ENCODE results near the gene HTRA1. TPM values are rescaled to one million over a fixed set of nuclear protein-coding genes. Genes with fewer than 3 reads are reported as not detected.

The HTRA1 gene
- total RNA-seq, 1 experiment from 2014 or later = 32.8 TPM

DNA sequence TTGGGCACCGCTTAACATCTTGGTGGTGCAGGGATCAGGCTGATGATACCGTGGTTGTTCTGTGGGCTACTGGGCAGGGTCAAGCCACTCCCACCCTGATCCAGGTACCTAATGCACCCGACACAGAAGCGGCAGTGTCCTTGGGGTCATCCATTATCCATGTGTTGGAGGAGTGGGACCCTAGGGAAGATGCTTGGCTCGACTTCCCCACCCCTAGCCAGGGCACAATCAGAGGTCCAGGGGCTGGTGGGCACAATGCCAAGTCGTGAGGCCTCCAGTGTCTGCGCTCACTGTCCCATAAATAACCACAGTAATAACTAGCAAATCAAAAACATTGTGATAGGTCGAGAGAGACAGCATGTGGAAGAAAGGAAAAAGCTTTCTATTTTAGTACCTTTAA is 37.7 kb downstream of the HTRA1 start:
- TF ChIP-seq SIN3A (IDR thresholded peaks at IDR 0.05; ENCODE audit: borderline replicate concordance, insufficient read depth, low read depth, low read length) (no peak), CTCF (IDR thresholded peaks at IDR 0.05) (no peak), TCF7L2 (IDR thresholded peaks at IDR 0.05; ENCODE audit: low read depth, low read length) (no peak), REST (IDR thresholded peaks at IDR 0.05; ENCODE audit: insufficient read depth in 1 of 2, low read depth in 2 of 2, low read length in 1 of 2) (no peak), POLR2AphosphoS5 (IDR thresholded peaks at IDR 0.05; ENCODE audit: low read depth, low read length) (no peak)
- DNase-seq (ENCODE audit: low read depth, low spot score) (no peak), ATAC-seq (no peak)
- H3K27me3 ChIP-seq (ENCODE audit: control insufficient read depth, insufficient read depth, low read length) = no peaks in the 10 kb centered on the region; the same call in 1 of the 2 replicates
- CTCF ChIA-PET = no interaction called here
- H3K36me3 ChIP-seq (ENCODE audit: control insufficient read depth, insufficient read depth, low read length) = no peaks in the 10 kb centered on the region
- no peaks in the 10 kb centered on the region for H3K4me1 ChIP-seq (ENCODE audit: control insufficient read depth, insufficient read depth, low read length)
- no peak overlapping the region for H3K27ac ChIP-seq (ENCODE audit: low read length)
- intact Hi-C loops (cut with micrococcal nuclease; ENCODE audit: unreplicated experiment) (no loop called here), in situ Hi-C loops (cut with HindIII; ENCODE audit: low pct_unique_long_range_greater_than_20kb, low sequenced_read_pairs) (no loop called here)
- POLR2A ChIA-PET = interaction anchor here (0.6 kb wide), 1 partner anchor 18 kb away, joined by 9 read pairs; no protein-coding TSS in a partner anchor
- no TSS peak for BruUV-seq (replicated peaks)
- H3K9me3 ChIP-seq (ENCODE audit: control insufficient read depth, insufficient read depth, low read depth, low read length) = no peaks in the 10 kb centered on the region
- no peak overlapping the region for H3K4me3 ChIP-seq (ENCODE audit: low read depth in 2 of 2, low read length in 2 of 2)

DNA sequence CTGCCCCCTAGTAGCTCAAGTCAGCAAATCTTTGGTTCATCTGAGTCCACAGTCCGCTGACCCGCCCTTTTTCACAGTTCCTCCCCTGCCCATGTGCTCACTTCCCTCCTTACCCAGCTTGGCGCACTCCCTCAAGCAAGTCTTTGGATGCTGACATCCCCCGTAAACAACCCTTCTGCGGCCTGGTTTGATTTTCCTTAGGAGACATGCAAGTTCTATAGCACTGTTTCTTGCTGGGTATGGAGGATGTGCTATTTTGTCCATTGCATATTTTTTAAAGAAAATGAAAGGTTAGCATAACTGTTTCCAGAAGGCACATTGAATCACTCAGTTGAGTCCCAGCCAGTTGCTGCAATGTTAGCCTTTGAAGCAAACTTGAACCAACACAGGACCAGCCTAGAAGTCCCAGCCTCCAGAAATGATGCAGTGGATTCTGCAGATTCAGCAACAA is 38.2 kb downstream of the HTRA1 start:
- CTCF ChIA-PET = no interaction called here
- H3K27ac ChIP-seq (ENCODE audit: low read length) = no peak overlapping the region
- no peak for ATAC-seq

More for the DNA sequence above, 38.2 kb downstream of the HTRA1 start:
- in situ Hi-C loops (cut with HindIII; ENCODE audit: low pct_unique_long_range_greater_than_20kb, low sequenced_read_pairs) = no loop called here
- H3K4me3 ChIP-seq (ENCODE audit: low read depth in 2 of 2, low read length in 2 of 2) = no peak overlapping the region
- POLR2A ChIA-PET = no interaction called here
- H3K36me3 ChIP-seq (ENCODE audit: control insufficient read depth, insufficient read depth, low read length) = no peaks in the 10 kb centered on the region
- intact Hi-C loops (cut with micrococcal nuclease; ENCODE audit: unreplicated experiment) = no loop called here
- H3K27me3 ChIP-seq (ENCODE audit: control insufficient read depth, insufficient read depth, low read length) = no peaks in the 10 kb centered on the region; the same call in 1 of the 2 replicates
- DNase-seq (ENCODE audit: low read depth, low spot score) = no peak
- no peaks in the 10 kb centered on the region for H3K4me1 ChIP-seq (ENCODE audit: control insufficient read depth, insufficient read depth, low read length)
- no peak for TF ChIP-seq CTCF (IDR thresholded peaks at IDR 0.05)
- TF ChIP-seq TCF7L2 (IDR thresholded peaks at IDR 0.05; ENCODE audit: low read depth, low read length) = no peak
- no peak for TF ChIP-seq SIN3A (IDR thresholded peaks at IDR 0.05; ENCODE audit: borderline replicate concordance, insufficient read depth, low read depth, low read length)
- TF ChIP-seq POLR2AphosphoS5 (IDR thresholded peaks at IDR 0.05; ENCODE audit: low read depth, low read length) = no peak
- no peak for TF ChIP-seq REST (IDR thresholded peaks at IDR 0.05; ENCODE audit: insufficient read depth in 1 of 2, low read depth in 2 of 2, low read length in 1 of 2)
- no TSS peak for BruUV-seq (replicated peaks)
- H3K9me3 ChIP-seq (ENCODE audit: control insufficient read depth, insufficient read depth, low read depth, low read length) = no peaks in the 10 kb centered on the region
